ENCODE data around the gene FHIT.

FHIT gene

GRCh38 chr3:59839283-59839682, 1412.0 kb downstream of the FHIT start:
- TF ChIP-seq GATA3 (IDR thresholded peaks at IDR 0.05; ENCODE audit: low read depth, low read length): no peak

GRCh38 chr3:59836531-59836930, 1414.7 kb downstream of the FHIT start:
- no peak for TF ChIP-seq GATA2 (IDR thresholded peaks at IDR 0.05; ENCODE audit: low read depth, low read length)
- no peak for TF ChIP-seq GATA3 (IDR thresholded peaks at IDR 0.05; ENCODE audit: low read depth, low read length)

- no peak for TF ChIP-seq GATA2 (IDR thresholded peaks at IDR 0.05; ENCODE audit: low read depth, low read length)
- no peak for TF ChIP-seq GATA3 (IDR thresholded peaks at IDR 0.05; ENCODE audit: low read depth, low read length)
Observed at GRCh38 chr3:59832702-59833101, 1418.5 kb downstream of the FHIT start.

- TF ChIP-seq GATA3 (IDR thresholded peaks at IDR 0.05; ENCODE audit: low read depth, low read length) (no peak), GATA2 (IDR thresholded peaks at IDR 0.05; ENCODE audit: low read depth, low read length) (no peak)
Observed at GRCh38 chr3:59832241-59832640, 1419.0 kb downstream of the FHIT start.

GRCh38 chr3:59831394-59831793, 1419.9 kb downstream of the FHIT start:
- TF ChIP-seq GATA3 (IDR thresholded peaks at IDR 0.05; ENCODE audit: low read depth, low read length) (no peak), GATA2 (IDR thresholded peaks at IDR 0.05; ENCODE audit: low read depth, low read length) (no peak)

GRCh38 chr3:59829527-59829926, 1421.7 kb downstream of the FHIT start:
- TF ChIP-seq GATA3 (IDR thresholded peaks at IDR 0.05; ENCODE audit: low read depth, low read length) (no peak), GATA2 (IDR thresholded peaks at IDR 0.05; ENCODE audit: low read depth, low read length) (no peak)

- no peak for TF ChIP-seq GATA3 (IDR thresholded peaks at IDR 0.05; ENCODE audit: low read depth, low read length)
- no peak for TF ChIP-seq GATA2 (IDR thresholded peaks at IDR 0.05; ENCODE audit: low read depth, low read length)
Observed at GRCh38 chr3:59824876-59825275, 1426.4 kb downstream of the FHIT start.

GRCh38 chr3:59821274-59821673, 1430.0 kb downstream of the FHIT start:
- TF ChIP-seq GATA3 (IDR thresholded peaks at IDR 0.05; ENCODE audit: low read depth, low read length) (no peak), GATA2 (IDR thresholded peaks at IDR 0.05; ENCODE audit: low read depth, low read length) (no peak)

GRCh38 chr3:59820352-59820934, 1430.8 kb downstream of the FHIT start:
- TF ChIP-seq GATA3 (IDR thresholded peaks at IDR 0.05; ENCODE audit: low read depth, low read length) (no peak), GATA2 (IDR thresholded peaks at IDR 0.05; ENCODE audit: low read depth, low read length) (no peak)

GRCh38 chr3:59818919-59819300, 1432.3 kb downstream of the FHIT start:
- no peak for TF ChIP-seq GATA2 (IDR thresholded peaks at IDR 0.05; ENCODE audit: low read depth, low read length)
- no peak for TF ChIP-seq GATA3 (IDR thresholded peaks at IDR 0.05; ENCODE audit: low read depth, low read length)

- TF ChIP-seq GATA2 (IDR thresholded peaks at IDR 0.05; ENCODE audit: low read depth, low read length) (no peak), GATA3 (IDR thresholded peaks at IDR 0.05; ENCODE audit: low read depth, low read length) (no peak)
Observed at GRCh38 chr3:59818033-59818918, 1433.0 kb downstream of the FHIT start.

- TF ChIP-seq GATA3 (IDR thresholded peaks at IDR 0.05; ENCODE audit: low read depth, low read length) (no peak), GATA2 (IDR thresholded peaks at IDR 0.05; ENCODE audit: low read depth, low read length) (no peak)
Observed at GRCh38 chr3:59817511-59817910, 1433.7 kb downstream of the FHIT start.

GRCh38 chr3:59816312-59816711, 1434.9 kb downstream of the FHIT start:
- TF ChIP-seq GATA3 (IDR thresholded peaks at IDR 0.05; ENCODE audit: low read depth, low read length) (no peak), GATA2 (IDR thresholded peaks at IDR 0.05; ENCODE audit: low read depth, low read length) (no peak)

GRCh38 chr3:59813148-59813538, 1438.1 kb downstream of the FHIT start:
- TF ChIP-seq GATA3 (IDR thresholded peaks at IDR 0.05; ENCODE audit: low read depth, low read length): no peak
- TF ChIP-seq GATA2 (IDR thresholded peaks at IDR 0.05; ENCODE audit: low read depth, low read length): no peak

All from SH-SY5Y (cell line).